AG10803 (cell line): ENCODE data around the gene SPINK1.

Experiments
- DNase-seq: peaks from one replicate; pipeline ENCODE4 v3.0.0; 2010; ENCODE audit warnings: low read depth
- H3K4me3 ChIP-seq: 2 replicates; pipeline ENCODE4 v1.5.1; 2011; ENCODE audit warnings: mild to moderate bottlenecking, low read length, control low read depth
- CTCF ChIP-seq: conservative IDR thresholded peaks from 2 replicates; pipeline ENCODE4 v1.5.1; 2011; ENCODE audit warnings: mild to moderate bottlenecking, low read length, control low read depth, inconsistent platforms

Gene SPINK1

GRCh38 chr5:147851578-147851977, 20.1 kb upstream of the SPINK1 start:
- TF ChIP-seq CTCF, result no peak
- H3K4me3 ChIP-seq, result no peak overlapping the region
- no peak for DNase-seq

- no peak overlapping the region for H3K4me3 ChIP-seq
- no peak for DNase-seq
- TF ChIP-seq CTCF, result no peak
Observed at GRCh38 chr5:147849226-147849625, 17.8 kb upstream of the SPINK1 start.

DNA sequence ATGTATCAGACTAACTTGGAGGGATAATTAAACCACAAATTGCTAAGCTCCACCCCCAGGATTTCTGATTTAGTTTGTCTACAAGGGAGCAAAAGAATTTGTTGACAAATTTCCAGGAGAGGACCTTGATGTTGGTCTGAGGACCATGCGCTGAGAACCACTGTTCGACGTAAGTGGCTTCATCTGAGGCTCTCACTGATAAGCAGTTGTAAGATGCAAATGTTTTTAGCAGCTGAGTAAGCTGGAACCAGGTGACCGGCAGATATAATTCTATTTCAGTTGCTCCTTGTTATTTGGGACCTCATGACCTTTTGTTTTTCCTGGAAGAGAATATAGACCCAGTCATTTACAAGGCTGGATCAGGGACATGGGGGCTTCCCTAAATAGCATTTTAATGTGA, 14.1 kb upstream of the SPINK1 start:
- H3K4me3 ChIP-seq, result no peak overlapping the region
- TF ChIP-seq CTCF, result no peak
- DNase-seq, result no peak

DNA sequence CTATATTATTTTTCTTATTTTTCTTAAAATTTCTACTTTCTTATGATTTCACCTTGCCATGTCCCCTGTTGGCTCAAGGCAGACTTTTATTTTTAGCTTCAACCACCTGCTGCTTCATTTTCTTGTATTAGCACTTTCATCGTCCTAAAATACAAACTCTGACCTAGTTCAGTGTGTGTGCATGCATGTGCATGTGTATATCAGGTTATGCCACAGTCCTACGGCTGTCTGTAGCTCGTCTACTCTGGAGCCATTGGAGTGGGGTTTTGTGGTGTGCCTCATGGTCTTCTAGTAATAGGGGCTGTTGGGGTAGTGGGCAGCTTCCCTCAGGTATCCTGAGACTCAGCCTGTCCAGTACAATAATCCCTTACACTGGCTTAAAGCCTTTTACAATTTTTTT, 13.4 kb upstream of the SPINK1 start:
- no peak for TF ChIP-seq CTCF
- H3K4me3 ChIP-seq, result no peak overlapping the region
- DNase-seq, result no peak

GRCh38 chr5:147842869-147843268, 11.4 kb upstream of the SPINK1 start:
- DNase-seq, result no peak
- TF ChIP-seq CTCF, result no peak
- no peak overlapping the region for H3K4me3 ChIP-seq

- DNase-seq, result no peak
- no peak overlapping the region for H3K4me3 ChIP-seq
- TF ChIP-seq CTCF, result no peak
Observed at GRCh38 chr5:147836439-147836838, 5.0 kb upstream of the SPINK1 start.

GRCh38 chr5:147835386-147835798, 3.9 kb upstream of the SPINK1 start:
- TF ChIP-seq CTCF, result no peak
- H3K4me3 ChIP-seq, result no peak overlapping the region
- no peak for DNase-seq
